ENCODE results near the gene FBXW7.

DNA sequence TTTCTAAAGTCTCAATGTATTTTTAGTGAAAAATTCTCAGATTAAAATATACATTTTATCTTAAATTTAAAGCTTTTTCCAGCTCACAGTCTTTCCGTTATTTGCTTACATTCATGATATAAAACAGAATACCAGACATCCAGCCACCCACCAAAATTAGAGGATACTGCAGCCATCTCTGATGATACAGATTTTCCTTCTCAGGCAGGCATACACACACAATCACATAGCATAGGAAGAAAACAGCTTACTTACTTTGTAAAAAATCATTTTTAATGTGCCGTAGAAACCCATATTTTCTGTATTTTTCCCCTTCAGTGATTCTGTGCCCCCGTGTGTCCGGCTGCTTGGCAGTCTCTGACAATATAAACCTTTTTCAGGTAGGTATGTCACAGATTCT is 183.7 kb downstream of the FBXW7 start:
- TF ChIP-seq, protein P1, sequence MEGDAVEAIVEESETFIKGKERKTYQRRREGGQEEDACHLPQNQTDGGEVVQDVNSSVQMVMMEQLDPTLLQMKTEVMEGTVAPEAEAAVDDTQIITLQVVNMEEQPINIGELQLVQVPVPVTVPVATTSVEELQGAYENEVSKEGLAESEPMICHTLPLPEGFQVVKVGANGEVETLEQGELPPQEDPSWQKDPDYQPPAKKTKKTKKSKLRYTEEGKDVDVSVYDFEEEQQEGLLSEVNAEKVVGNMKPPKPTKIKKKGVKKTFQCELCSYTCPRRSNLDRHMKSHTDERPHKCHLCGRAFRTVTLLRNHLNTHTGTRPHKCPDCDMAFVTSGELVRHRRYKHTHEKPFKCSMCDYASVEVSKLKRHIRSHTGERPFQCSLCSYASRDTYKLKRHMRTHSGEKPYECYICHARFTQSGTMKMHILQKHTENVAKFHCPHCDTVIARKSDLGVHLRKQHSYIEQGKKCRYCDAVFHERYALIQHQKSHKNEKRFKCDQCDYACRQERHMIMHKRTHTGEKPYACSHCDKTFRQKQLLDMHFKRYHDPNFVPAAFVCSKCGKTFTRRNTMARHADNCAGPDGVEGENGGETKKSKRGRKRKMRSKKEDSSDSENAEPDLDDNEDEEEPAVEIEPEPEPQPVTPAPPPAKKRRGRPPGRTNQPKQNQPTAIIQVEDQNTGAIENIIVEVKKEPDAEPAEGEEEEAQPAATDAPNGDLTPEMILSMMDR (IDR thresholded peaks at IDR 0.05) = no peak
- no peak for TF ChIP-seq POLR2A (IDR thresholded peaks at IDR 0.05)
